HG02938 (cell line): ENCODE measurements around the gene STEAP2.
A peak's percentile ranks its signal among the peaks of the same experiment; 100 is the strongest.
"Not testable (repeated sequence)": the region's sequence is repeated elsewhere in the genome, so short reads cannot be mapped to it uniquely, and the experiment has no call there.

ENCODE experiments used
- ATAC-seq: cut with Tn5 transposase; IDR thresholded peaks from one replicate; pipeline ENCODE4 v1.9.1; 2021; ENCODE audit warnings: mild to moderate bottlenecking, moderate library complexity; ENCODE audit not compliant: unreplicated experiment

The STEAP2 gene

GRCh38 chr7:90232430-90232829 lies 20.9 kb downstream of the STEAP2 start:
- no peak for ATAC-seq

- no peak for ATAC-seq
Observed at GRCh38 chr7:90233569-90233968, 22.0 kb downstream of the STEAP2 start.

- no peak for ATAC-seq
Observed at GRCh38 chr7:90236721-90237289, 25.3 kb downstream of the STEAP2 start.

- no peak for ATAC-seq
Observed at GRCh38 chr7:90238022-90238421, 26.5 kb downstream of the STEAP2 start.

- no peak for ATAC-seq
Observed at GRCh38 chr7:90238583-90238982, 27.0 kb downstream of the STEAP2 start.

- ATAC-seq, result no peak
Observed at GRCh38 chr7:90239050-90239449, 27.5 kb downstream of the STEAP2 start.

GRCh38 chr7:90239625-90240228 lies 28.2 kb downstream of the STEAP2 start:
- ATAC-seq, result no peak

- ATAC-seq, result peak; percentile 50
Observed at GRCh38 chr7:90242369-90243168, 31.0 kb downstream of the STEAP2 start.

- no peak for ATAC-seq
Observed at GRCh38 chr7:90243556-90243955, 32.0 kb downstream of the STEAP2 start.

- ATAC-seq, result peak; percentile 2
Observed at GRCh38 chr7:90244565-90244908, 33.0 kb downstream of the STEAP2 start.

GRCh38 chr7:90244909-90245851 lies 33.6 kb downstream of the STEAP2 start, which contains the start of gene CFAP69:
CFAP69 (plus strand) TSS chr7:90245174; CDS start chr7:90245425, 251 bp downstream.
- peak; percentile 80 for ATAC-seq

- no peak for ATAC-seq
Observed at GRCh38 chr7:90246171-90246570, 34.6 kb downstream of the STEAP2 start.

- no peak for ATAC-seq
Observed at GRCh38 chr7:90248706-90249105, 37.2 kb downstream of the STEAP2 start.

- ATAC-seq, result no peak
Observed at GRCh38 chr7:90250601-90251303, 39.2 kb downstream of the STEAP2 start.

- ATAC-seq, result no peak
Observed at GRCh38 chr7:90251304-90251635, 39.7 kb downstream of the STEAP2 start.

GRCh38 chr7:90256011-90256410 lies 44.5 kb downstream of the STEAP2 start:
- not testable (repeated sequence) for ATAC-seq

GRCh38 chr7:90256778-90257177 lies 45.2 kb downstream of the STEAP2 start:
- ATAC-seq, result no peak

GRCh38 chr7:90261441-90261840 lies 49.9 kb downstream of the STEAP2 start:
- no peak for ATAC-seq

GRCh38 chr7:90262438-90262837 lies 50.9 kb downstream of the STEAP2 start:
- ATAC-seq, result peak; percentile 92

GRCh38 chr7:90266808-90267207 lies 55.3 kb downstream of the STEAP2 start:
- ATAC-seq, result no peak
